ENCODE data around the gene IDE. TPM values are rescaled to one million over a fixed set of nuclear protein-coding genes. Genes with fewer than 3 reads are reported as not detected.
A peak's percentile ranks its signal among the peaks of the same experiment; 100 is the strongest.

Gene IDE
- total RNA-seq, 1 donor from 2014 or later: 51.1 TPM

DNA sequence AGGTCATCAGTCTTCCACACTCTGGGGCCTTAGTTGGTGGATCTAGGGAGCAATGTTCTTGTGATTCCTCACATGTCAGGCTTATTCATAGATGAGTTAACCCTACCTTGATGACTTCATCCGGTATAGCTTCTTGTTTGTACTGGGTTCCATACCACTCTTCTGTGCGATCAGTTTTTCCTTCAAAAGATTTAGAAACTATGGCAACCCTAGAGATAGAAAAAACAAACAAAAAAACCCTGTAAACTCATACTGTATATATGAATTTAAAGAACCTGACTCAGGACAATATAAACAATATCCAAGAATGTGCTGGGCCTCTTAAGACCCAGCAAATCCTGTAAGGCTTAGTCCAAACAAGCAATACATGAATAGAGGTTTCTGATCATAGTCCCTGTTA lies 83.5 kb downstream of the IDE start:
- peaks cover 29% of the 10 kb centered on the region for H3K36me3 Mint-ChIP-seq (ENCODE audit: low read depth)
- H3K4me1 Mint-ChIP-seq: no peaks in the 10 kb centered on the region
- DNase-seq (ENCODE audit: low read depth, low spot score): no peak
- TF ChIP-seq, protein P1, sequence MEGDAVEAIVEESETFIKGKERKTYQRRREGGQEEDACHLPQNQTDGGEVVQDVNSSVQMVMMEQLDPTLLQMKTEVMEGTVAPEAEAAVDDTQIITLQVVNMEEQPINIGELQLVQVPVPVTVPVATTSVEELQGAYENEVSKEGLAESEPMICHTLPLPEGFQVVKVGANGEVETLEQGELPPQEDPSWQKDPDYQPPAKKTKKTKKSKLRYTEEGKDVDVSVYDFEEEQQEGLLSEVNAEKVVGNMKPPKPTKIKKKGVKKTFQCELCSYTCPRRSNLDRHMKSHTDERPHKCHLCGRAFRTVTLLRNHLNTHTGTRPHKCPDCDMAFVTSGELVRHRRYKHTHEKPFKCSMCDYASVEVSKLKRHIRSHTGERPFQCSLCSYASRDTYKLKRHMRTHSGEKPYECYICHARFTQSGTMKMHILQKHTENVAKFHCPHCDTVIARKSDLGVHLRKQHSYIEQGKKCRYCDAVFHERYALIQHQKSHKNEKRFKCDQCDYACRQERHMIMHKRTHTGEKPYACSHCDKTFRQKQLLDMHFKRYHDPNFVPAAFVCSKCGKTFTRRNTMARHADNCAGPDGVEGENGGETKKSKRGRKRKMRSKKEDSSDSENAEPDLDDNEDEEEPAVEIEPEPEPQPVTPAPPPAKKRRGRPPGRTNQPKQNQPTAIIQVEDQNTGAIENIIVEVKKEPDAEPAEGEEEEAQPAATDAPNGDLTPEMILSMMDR (conservative IDR thresholded peaks at IDR 0.05): no peak
- H3K4me3 Mint-ChIP-seq: no peak overlapping the region
- H3K27ac Mint-ChIP-seq (ENCODE audit: unreplicated experiment): no peak overlapping the region
- H3K9me3 Mint-ChIP-seq: no peaks in the 10 kb centered on the region
- no peaks in the 10 kb centered on the region for H3K27me3 Mint-ChIP-seq (ENCODE audit: low read depth)

- Mint-ChIP-seq H3K4me3 (no peak overlapping the region), H3K36me3 (ENCODE audit: low read depth) (peaks cover 28% of the 10 kb centered on the region), H3K9me3 (no peaks in the 10 kb centered on the region), H3K4me1 (no peaks in the 10 kb centered on the region), H3K27ac (ENCODE audit: unreplicated experiment) (no peak overlapping the region), H3K27me3 (ENCODE audit: low read depth) (no peaks in the 10 kb centered on the region)
- TF ChIP-seq, protein P1 (conservative IDR thresholded peaks at IDR 0.05): no peak
- DNase-seq (ENCODE audit: low read depth, low spot score): no peak
These were observed 87.3 kb downstream of the IDE start for GRCh38 chr10:92486637-92487036.

DNA sequence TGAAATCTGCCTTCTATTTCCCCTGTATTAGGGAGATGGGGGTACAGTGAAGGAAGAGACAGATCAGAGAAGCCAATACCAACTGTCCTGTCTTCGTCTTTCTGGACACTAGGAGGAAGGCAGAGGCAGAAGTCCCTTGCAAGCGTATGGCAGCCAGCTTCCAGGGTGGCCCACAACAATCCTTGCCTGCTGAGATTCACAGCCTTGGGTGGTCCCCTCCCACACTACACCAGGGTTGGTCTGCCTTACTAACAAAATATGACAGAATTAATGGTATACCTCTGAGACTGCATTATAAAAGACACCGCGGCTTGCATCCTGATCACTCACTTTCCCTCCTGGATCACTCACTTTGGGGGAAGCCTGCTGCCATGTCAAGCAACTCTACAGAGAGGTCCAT lies 90.4 kb downstream of the IDE start:
- Mint-ChIP-seq H3K36me3 (ENCODE audit: low read depth) (peaks cover 17% of the 10 kb centered on the region), H3K27me3 (ENCODE audit: low read depth) (no peaks in the 10 kb centered on the region), H3K4me1 (no peaks in the 10 kb centered on the region), H3K4me3 (no peak overlapping the region), H3K9me3 (no peaks in the 10 kb centered on the region), H3K27ac (ENCODE audit: unreplicated experiment) (peak overlapping the region; percentile 84)
- DNase-seq (ENCODE audit: low read depth, low spot score): no peak
- TF ChIP-seq, protein P1 (conservative IDR thresholded peaks at IDR 0.05): no peak

DNA sequence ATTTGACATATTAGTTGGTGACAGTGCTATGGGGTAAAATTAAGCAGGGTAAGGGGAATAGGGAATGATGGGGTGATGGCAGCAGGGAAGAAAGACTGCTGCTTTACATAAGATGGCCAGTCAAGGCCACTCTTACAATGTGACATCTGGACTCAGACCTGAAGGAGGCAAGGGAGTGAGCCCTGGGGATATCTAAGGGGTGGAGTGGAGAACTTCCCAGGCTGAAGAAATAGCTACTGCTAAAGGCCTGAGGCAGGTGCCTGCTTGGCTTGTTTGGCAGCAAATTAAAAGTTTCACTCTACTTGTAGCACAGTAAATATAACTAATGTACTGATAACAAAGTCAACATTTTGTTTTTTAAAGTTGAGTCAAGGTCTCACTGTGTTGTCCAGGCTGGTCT lies 93.5 kb downstream of the IDE start:
- no peak for DNase-seq (ENCODE audit: low read depth, low spot score)
- H3K36me3 Mint-ChIP-seq (ENCODE audit: low read depth): peaks cover 4% of the 10 kb centered on the region
- H3K27ac Mint-ChIP-seq (ENCODE audit: unreplicated experiment): no peak overlapping the region
- no peak overlapping the region for H3K4me3 Mint-ChIP-seq
- H3K4me1 Mint-ChIP-seq: no peaks in the 10 kb centered on the region
- TF ChIP-seq, protein P1 (conservative IDR thresholded peaks at IDR 0.05): no peak
- H3K9me3 Mint-ChIP-seq: no peaks in the 10 kb centered on the region
- H3K27me3 Mint-ChIP-seq (ENCODE audit: low read depth): no peaks in the 10 kb centered on the region

- Mint-ChIP-seq H3K4me1 (no peaks in the 10 kb centered on the region), H3K9me3 (no peaks in the 10 kb centered on the region), H3K36me3 (ENCODE audit: low read depth) (peaks cover 3% of the 10 kb centered on the region), H3K4me3 (no peak overlapping the region), H3K27ac (ENCODE audit: unreplicated experiment) (no peak overlapping the region), H3K27me3 (ENCODE audit: low read depth) (no peaks in the 10 kb centered on the region)
- DNase-seq (ENCODE audit: low read depth, low spot score): no peak
- TF ChIP-seq, protein P1 (conservative IDR thresholded peaks at IDR 0.05): no peak
These were observed 94.3 kb downstream of the IDE start for GRCh38 chr10:92479547-92479946.

DNA sequence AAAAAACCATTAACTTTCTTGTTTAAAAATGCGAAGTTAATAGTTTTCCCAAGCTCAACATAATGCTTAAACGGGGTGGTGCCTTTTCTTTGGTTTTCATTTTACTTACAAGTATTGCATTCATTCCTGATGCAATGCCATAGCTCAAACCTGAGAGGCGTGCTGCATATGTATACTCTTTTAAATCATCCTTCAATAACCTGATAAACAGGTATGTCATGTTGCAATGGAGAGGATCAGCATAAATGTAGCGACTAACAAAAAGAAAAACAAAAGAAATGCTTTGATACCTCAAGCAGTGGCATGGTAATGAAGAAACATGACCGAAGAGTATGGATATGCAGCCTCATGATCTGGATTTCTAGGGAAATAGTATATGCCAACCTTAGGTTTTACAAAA lies 95.4 kb downstream of the IDE start:
- Mint-ChIP-seq H3K4me3 (no peak overlapping the region), H3K9me3 (no peaks in the 10 kb centered on the region), H3K27ac (ENCODE audit: unreplicated experiment) (no peak overlapping the region), H3K4me1 (no peaks in the 10 kb centered on the region), H3K36me3 (ENCODE audit: low read depth) (peaks cover 3% of the 10 kb centered on the region), H3K27me3 (ENCODE audit: low read depth) (no peaks in the 10 kb centered on the region)
- TF ChIP-seq, protein P1 (conservative IDR thresholded peaks at IDR 0.05): no peak
- no peak for DNase-seq (ENCODE audit: low read depth, low spot score)
